H1 (cell line): Measurements from ENCODE around the gene ACTR1A. TPM values are rescaled to one million over a fixed set of nuclear protein-coding genes. Genes with fewer than 3 reads are reported as not detected.

ENCODE experiments used
- HDAC2 ChIP-seq, 2 experiments: fragments of 300-600 bp in 1 of 2; sonication (generic) in 1 of 2; IDR thresholded peaks; 2 replicates each; pipeline ENCODE4 v1.6.1; 2011 to 2012; ENCODE audit warnings: low read depth in 2 of 2, low read length in 2 of 2, mild to moderate bottlenecking in 2 of 2, moderate library complexity in 2 of 2, borderline replicate concordance in 1 of 2, inconsistent platforms in 1 of 2
- POLR2A ChIP-seq, 2 experiments: IDR thresholded peaks; 1 replicate in 1 of 2; 2 replicates in 1 of 2; pipeline ENCODE4 v1.6.1; 2011; ENCODE audit warnings: low read depth in 2 of 2, low read length in 2 of 2, mild to moderate bottlenecking in 2 of 2; ENCODE audit errors: control extremely low read depth in 1 of 2
- SP1 ChIP-seq: IDR thresholded peaks from 2 replicates; pipeline ENCODE4 v1.6.1; 2011; ENCODE audit warnings: low read depth, low read length
- polyA plus RNA-seq, 7 experiments: library from polyadenylated mRNA; depleted of rRNA in 3 of 7; stranded (reverse) in 5 of 7; unstranded in 2 of 7; fragments of >200 nt in 5 of 7; fragments of 200-250 nt in 2 of 7; gene quantifications; 1 replicate in 5 of 7; 2 replicates in 1 of 7; 4 replicates in 1 of 7; pipeline versions ENCODE4 v1.2.1 to v1.2.3, GENCODE V29; 2011 to 2013; ENCODE audit warnings: missing spikeins in 2 of 7, mixed read lengths in 2 of 7
- total RNA-seq: library from RNA; stranded (reverse); fragmentation: NEBNext Ultra II Directional; extraction: Animal tissue kit (Norgen Biotek cat#: 25700); gene quantifications from 2 replicates; pipeline ENCODE4 v1.2.1, GENCODE V29; 2021
- TF ChIP-seq, protein P1 (sequence below): fragments of 300-600 bp; sonication (generic); IDR thresholded peaks from 2 replicates; pipeline ENCODE4 v1.7.1; 2012; ENCODE audit warnings: low read length, moderate library complexity, mild to moderate bottlenecking, inconsistent platforms; ENCODE audit not compliant: insufficient replicate concordance

The ACTR1A gene
- total and polyA plus RNA-seq, 2 of the 8 experiments (the other 6 are each of a cell fraction or from before 2014, with no cell fraction given), result 78.6 to 86.3 TPM

DNA sequence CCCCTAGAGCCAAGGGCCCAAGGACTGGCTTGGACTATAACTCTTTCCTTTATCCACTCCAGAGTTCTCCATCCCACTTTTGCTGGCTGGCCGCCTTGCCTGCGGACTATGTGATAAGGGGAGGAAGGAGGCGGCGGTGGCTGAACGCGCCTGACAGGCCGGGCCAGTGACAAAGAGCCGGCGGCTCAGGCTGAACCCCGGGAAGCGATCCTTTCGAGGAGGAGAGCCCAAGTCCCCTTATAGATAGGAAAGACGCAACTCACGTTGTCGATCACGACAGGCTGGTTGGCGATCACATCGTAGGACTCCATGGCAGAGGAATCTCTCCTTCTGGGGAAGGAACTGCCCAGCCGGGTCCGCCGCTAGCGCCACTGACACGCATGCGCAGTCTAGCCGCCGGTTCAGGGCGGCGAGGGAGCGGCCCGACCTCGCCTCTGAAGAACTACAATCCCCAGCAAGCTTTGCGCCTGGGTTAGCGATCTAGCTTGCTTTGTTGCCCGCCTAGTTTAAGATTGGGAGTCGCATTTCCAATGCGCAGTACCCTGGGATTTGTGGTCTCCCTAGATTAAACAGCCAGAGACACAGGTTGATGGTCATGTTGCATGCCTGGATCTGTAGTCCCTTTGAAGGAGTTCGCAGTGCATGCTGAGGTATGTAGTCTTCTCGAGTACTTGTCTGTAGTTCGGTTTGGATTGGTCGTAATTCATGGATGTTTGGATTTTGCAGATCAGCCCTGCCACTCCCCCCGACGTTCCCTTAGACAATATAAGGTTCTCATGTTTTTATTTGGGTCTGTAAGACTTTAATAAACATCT lies at the start of gene ACTR1A (continued):
- TF ChIP-seq, protein P1, sequence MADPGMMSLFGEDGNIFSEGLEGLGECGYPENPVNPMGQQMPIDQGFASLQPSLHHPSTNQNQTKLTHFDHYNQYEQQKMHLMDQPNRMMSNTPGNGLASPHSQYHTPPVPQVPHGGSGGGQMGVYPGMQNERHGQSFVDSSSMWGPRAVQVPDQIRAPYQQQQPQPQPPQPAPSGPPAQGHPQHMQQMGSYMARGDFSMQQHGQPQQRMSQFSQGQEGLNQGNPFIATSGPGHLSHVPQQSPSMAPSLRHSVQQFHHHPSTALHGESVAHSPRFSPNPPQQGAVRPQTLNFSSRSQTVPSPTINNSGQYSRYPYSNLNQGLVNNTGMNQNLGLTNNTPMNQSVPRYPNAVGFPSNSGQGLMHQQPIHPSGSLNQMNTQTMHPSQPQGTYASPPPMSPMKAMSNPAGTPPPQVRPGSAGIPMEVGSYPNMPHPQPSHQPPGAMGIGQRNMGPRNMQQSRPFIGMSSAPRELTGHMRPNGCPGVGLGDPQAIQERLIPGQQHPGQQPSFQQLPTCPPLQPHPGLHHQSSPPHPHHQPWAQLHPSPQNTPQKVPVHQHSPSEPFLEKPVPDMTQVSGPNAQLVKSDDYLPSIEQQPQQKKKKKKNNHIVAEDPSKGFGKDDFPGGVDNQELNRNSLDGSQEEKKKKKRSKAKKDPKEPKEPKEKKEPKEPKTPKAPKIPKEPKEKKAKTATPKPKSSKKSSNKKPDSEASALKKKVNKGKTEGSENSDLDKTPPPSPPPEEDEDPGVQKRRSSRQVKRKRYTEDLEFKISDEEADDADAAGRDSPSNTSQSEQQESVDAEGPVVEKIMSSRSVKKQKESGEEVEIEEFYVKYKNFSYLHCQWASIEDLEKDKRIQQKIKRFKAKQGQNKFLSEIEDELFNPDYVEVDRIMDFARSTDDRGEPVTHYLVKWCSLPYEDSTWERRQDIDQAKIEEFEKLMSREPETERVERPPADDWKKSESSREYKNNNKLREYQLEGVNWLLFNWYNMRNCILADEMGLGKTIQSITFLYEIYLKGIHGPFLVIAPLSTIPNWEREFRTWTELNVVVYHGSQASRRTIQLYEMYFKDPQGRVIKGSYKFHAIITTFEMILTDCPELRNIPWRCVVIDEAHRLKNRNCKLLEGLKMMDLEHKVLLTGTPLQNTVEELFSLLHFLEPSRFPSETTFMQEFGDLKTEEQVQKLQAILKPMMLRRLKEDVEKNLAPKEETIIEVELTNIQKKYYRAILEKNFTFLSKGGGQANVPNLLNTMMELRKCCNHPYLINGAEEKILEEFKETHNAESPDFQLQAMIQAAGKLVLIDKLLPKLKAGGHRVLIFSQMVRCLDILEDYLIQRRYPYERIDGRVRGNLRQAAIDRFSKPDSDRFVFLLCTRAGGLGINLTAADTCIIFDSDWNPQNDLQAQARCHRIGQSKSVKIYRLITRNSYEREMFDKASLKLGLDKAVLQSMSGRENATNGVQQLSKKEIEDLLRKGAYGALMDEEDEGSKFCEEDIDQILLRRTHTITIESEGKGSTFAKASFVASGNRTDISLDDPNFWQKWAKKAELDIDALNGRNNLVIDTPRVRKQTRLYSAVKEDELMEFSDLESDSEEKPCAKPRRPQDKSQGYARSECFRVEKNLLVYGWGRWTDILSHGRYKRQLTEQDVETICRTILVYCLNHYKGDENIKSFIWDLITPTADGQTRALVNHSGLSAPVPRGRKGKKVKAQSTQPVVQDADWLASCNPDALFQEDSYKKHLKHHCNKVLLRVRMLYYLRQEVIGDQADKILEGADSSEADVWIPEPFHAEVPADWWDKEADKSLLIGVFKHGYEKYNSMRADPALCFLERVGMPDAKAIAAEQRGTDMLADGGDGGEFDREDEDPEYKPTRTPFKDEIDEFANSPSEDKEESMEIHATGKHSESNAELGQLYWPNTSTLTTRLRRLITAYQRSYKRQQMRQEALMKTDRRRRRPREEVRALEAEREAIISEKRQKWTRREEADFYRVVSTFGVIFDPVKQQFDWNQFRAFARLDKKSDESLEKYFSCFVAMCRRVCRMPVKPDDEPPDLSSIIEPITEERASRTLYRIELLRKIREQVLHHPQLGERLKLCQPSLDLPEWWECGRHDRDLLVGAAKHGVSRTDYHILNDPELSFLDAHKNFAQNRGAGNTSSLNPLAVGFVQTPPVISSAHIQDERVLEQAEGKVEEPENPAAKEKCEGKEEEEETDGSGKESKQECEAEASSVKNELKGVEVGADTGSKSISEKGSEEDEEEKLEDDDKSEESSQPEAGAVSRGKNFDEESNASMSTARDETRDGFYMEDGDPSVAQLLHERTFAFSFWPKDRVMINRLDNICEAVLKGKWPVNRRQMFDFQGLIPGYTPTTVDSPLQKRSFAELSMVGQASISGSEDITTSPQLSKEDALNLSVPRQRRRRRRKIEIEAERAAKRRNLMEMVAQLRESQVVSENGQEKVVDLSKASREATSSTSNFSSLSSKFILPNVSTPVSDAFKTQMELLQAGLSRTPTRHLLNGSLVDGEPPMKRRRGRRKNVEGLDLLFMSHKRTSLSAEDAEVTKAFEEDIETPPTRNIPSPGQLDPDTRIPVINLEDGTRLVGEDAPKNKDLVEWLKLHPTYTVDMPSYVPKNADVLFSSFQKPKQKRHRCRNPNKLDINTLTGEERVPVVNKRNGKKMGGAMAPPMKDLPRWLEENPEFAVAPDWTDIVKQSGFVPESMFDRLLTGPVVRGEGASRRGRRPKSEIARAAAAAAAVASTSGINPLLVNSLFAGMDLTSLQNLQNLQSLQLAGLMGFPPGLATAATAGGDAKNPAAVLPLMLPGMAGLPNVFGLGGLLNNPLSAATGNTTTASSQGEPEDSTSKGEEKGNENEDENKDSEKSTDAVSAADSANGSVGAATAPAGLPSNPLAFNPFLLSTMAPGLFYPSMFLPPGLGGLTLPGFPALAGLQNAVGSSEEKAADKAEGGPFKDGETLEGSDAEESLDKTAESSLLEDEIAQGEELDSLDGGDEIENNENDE, result no peak
- TF ChIP-seq SP1 (peak; percentile 76), POLR2A (IDR thresholded peaks at IDR 0.05; ENCODE audit: control extremely low read depth in 1 of 2, low read depth in 2 of 2, low read length in 2 of 2) (0 out of 3 replicates have a peak, but pooled peaks of 1 of the 2 experiments have one; percentile 56), HDAC2 (IDR thresholded peaks at IDR 0.05; ENCODE audit: borderline replicate concordance in 1 of 2, low read depth in 2 of 2, low read length in 2 of 2) (peak in 1 of 2 experiments; percentile 81; a peak in 2 of 4 replicates)
